ENCODE results near the gene PRKG1. TPM values are rescaled to one million over a fixed set of nuclear protein-coding genes. Genes with fewer than 3 reads are reported as not detected.

The PRKG1 gene
- total and polyA plus RNA-seq, 2 of the 4 experiments (the other 2 are of a cell fraction): 3.5 to 18.3 TPM

DNA sequence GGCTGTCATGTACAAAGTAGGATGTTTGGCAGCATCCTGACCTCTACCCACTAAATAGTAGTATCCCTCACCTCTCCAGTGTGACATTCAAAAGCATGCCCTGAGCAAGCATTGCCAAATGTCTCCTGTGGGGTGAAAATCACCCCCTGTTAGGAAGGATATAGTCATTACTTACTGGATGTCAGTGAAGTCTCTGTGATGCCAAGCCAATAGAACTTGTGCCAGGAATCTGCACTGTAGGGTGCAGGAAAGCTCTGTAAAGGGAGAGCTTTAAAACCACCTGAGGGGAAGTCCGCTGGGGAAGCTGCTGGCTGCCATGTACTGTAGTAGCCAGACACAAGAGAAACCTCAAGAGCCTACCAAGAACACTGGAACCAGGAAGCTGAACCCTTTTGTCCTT lies 1069.1 kb downstream of the PRKG1 start:
- H3K36me3 ChIP-seq (ENCODE audit: control insufficient read depth, insufficient read depth, low read length): no peaks in the 10 kb centered on the region
- no peak overlapping the region for H2AK9ac ChIP-seq (replicated peaks; ENCODE audit: low read depth, low read length, poor library complexity)
- 60% methylated on average over 1 of the region's 1 CpG; no CpG with 5 or more reads in 1 of the 2 experiments for WGBS, 2 experiments (ENCODE audit: extremely low coverage in 2 of 2, insufficient read length in 1 of 2)
- POLR2A ChIA-PET (ENCODE audit: unreplicated experiment): no interaction called here
- no peak overlapping the region for H2BK20ac ChIP-seq (ENCODE audit: low read depth, low read length)
- no peak overlapping the region for H4K8ac ChIP-seq (ENCODE audit: low read depth in 2 of 2, low read length in 2 of 2)
- no peak overlapping the region for H2AFZ ChIP-seq (replicated peaks; ENCODE audit: low read length, poor library complexity)
- no peaks in the 10 kb centered on the region; a peak in 1 of 4 replicates for H3K79me1 ChIP-seq (ENCODE audit: low read depth in 1 of 2, low read length in 2 of 2)
- no peak overlapping the region for H3K27ac ChIP-seq (ENCODE audit: insufficient read depth, low read length)
- ATAC-seq (ENCODE audit: low read depth) (no peak), DNase-seq (no peak)
- no peak overlapping the region for H3K4ac ChIP-seq (ENCODE audit: low read depth, low read length)
- no peak overlapping the region for H2BK15ac ChIP-seq (ENCODE audit: low read depth, low read length)
- no peak overlapping the region for H4K5ac ChIP-seq (ENCODE audit: low read depth, low read length)
- no peaks in the 10 kb centered on the region for H4K20me1 ChIP-seq (ENCODE audit: insufficient read depth, low read length)
- no peak overlapping the region for H3K9ac ChIP-seq (ENCODE audit: low read depth, low read length)
- CTCF ChIA-PET: no interaction called here
- H3K4me2 ChIP-seq (ENCODE audit: low read depth, low read length): no peak overlapping the region
- intact Hi-C loops (cut with micrococcal nuclease): no loop called here
- no peaks in the 10 kb centered on the region for H3K9me3 ChIP-seq (ENCODE audit: control insufficient read depth, insufficient read depth, low read length)
- no peak overlapping the region for H2BK120ac ChIP-seq (ENCODE audit: low read depth, low read length)
- H3K4me3 ChIP-seq (ENCODE audit: insufficient read depth, low read depth, low read length): no peak overlapping the region
- no peak overlapping the region for H2BK5ac ChIP-seq (ENCODE audit: low read depth, low read length, poor library complexity, severe bottlenecking)
- no peak overlapping the region for H3K18ac ChIP-seq (ENCODE audit: low read depth, low read length)
- H3K4me1 ChIP-seq (ENCODE audit: control insufficient read depth, insufficient read depth, low read length): no peaks in the 10 kb centered on the region
- H3K23ac ChIP-seq (ENCODE audit: low read depth, low read length): no peak overlapping the region
- BruUV-seq (replicated peaks): no TSS peak
- dilution Hi-C loops (cut with HindIII; ENCODE audit: low sequenced_read_pairs, unreplicated experiment): no loop called here
- H2AK5ac ChIP-seq (ENCODE audit: low read depth, low read length): no peak overlapping the region
- no peak for TF ChIP-seq SMC3 (IDR thresholded peaks at IDR 0.05; ENCODE audit: low read depth, low read length)
- TF ChIP-seq MAFK (IDR thresholded peaks at IDR 0.05; ENCODE audit: low read depth, low read length): no peak
- no peak for TF ChIP-seq RCOR1 (IDR thresholded peaks at IDR 0.05; ENCODE audit: insufficient replicate concordance, low read length)
- no peak for TF ChIP-seq FOS (IDR thresholded peaks at IDR 0.05; ENCODE audit: low read depth, low read length)
- TF ChIP-seq, protein P1, sequence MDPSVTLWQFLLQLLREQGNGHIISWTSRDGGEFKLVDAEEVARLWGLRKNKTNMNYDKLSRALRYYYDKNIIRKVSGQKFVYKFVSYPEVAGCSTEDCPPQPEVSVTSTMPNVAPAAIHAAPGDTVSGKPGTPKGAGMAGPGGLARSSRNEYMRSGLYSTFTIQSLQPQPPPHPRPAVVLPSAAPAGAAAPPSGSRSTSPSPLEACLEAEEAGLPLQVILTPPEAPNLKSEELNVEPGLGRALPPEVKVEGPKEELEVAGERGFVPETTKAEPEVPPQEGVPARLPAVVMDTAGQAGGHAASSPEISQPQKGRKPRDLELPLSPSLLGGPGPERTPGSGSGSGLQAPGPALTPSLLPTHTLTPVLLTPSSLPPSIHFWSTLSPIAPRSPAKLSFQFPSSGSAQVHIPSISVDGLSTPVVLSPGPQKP (IDR thresholded peaks at IDR 0.05; ENCODE audit: borderline replicate concordance, low read depth, low read length): no peak
- TF ChIP-seq CEBPB (IDR thresholded peaks at IDR 0.05; ENCODE audit: low read depth, low read length): no peak
- no peak for TF ChIP-seq NFE2L2 (IDR thresholded peaks at IDR 0.05; ENCODE audit: low read depth, low read length)
- in situ Hi-C loops (cut with MboI; ENCODE audit: low sequenced_read_pairs): no loop called here
- H3K9me1 ChIP-seq (ENCODE audit: insufficient read depth, low read length): no peaks in the 10 kb centered on the region
- H3K27me3 ChIP-seq (ENCODE audit: control insufficient read depth, insufficient read depth, low read length): no peaks in the 10 kb centered on the region
- H4K91ac ChIP-seq (ENCODE audit: insufficient read depth, low read depth, low read length): no peak overlapping the region
- no peak overlapping the region for H3K14ac ChIP-seq (replicated peaks; ENCODE audit: low read depth, low read length)
- no peak overlapping the region for H3K56ac ChIP-seq (ENCODE audit: extremely low read depth, insufficient read depth, low read length)
